NCI-H526 treated with DMSO at 0.1 percent for 48 hours (cell line): ENCODE results near the gene NUP43.
"Not testable (repeated sequence)": the region's sequence is repeated elsewhere in the genome, so short reads cannot be mapped to it uniquely, and the experiment has no call there.

Experiments used
- DNase-seq: peaks from one replicate; lab custom pipeline; 2025; lab: John Stamatoyannopoulos, UW

The NUP43 gene, protein sequence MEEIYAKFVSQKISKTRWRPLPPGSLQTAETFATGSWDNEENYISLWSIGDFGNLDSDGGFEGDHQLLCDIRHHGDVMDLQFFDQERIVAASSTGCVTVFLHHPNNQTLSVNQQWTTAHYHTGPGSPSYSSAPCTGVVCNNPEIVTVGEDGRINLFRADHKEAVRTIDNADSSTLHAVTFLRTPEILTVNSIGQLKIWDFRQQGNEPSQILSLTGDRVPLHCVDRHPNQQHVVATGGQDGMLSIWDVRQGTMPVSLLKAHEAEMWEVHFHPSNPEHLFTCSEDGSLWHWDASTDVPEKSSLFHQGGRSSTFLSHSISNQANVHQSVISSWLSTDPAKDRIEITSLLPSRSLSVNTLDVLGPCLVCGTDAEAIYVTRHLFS

DNA sequence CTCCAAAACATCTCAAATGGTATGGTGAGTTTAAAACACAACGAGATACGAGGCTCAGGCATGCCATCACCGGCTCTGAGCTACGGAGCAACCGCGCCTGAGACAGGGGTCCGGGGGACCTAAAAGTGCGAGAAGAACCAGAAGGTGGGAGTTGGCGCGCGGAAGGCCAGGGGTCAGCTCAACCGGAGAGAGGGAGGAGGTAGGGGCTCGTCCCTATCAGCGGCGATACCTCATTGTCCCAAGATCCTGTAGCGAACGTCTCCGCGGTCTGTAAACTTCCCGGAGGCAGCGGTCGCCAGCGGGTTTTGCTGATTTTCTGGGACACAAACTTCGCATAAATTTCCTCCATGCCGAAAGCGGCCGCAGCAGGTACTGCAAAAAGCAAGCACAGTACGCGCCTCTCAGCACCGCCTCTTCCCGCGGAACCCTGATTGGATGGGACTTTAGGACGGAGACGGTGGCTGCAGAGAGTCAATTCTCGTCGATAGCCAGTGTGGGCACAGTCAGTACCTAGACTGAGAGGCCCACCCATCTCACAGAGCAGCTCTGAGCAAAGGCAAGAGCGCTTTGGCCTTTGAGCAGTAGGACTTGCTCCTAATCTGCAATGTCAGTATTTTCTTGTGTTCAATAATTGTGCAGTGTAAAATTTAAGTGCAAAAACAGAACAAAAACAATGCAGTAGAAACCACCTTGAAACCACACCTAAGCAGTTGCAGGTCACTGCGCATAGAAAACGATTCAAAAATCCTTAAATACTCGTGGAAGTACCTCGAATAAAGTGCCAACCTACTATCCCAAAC is at the start of gene NUP43:
NUP43 (minus strand) TSS at position 383 of the 800 bp plus-strand sequence; CDS start at position 349, 34 bp downstream.
- peak; percentile 87 for DNase-seq

DNA sequence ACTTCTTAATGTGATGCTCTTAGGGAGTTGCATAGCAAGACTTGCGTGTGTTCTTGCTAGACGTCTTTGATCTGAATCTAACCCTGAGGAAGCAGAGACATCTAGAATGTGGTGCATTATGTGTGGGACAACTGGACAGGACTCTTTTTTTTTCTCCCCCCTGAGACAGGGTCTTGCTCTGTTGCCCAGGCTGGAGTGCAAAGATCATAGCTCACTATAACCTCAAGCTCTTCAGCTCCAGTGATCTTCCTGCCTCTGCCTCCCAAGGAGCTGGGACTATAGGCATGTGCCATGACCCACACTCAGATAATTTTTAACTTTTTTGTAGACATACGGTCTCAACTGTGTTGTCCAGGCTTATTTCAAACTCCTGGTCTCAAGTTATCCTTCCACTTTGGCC is 37.2 kb upstream of the NUP43 start:
- DNase-seq, result no peak

DNA sequence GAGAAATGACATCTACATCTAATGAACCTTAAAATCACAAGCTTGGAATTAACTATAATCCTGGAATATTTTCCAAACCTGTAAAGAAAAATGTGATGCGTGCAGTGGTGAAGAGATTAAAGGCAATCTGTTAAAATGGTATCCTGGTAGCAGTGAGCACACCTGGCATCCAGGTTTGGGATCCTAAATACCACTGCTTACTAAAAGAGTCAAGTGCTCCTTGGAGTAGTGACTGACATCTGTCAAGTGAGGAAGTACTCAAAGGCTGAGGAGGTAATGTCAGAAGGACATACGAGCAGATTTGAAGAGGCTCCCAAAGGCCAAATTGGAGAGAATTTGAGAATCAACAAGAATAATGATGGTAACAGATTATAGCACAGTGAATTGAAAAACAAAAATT is 36.0 kb upstream of the NUP43 start:
- no peak for DNase-seq

DNA sequence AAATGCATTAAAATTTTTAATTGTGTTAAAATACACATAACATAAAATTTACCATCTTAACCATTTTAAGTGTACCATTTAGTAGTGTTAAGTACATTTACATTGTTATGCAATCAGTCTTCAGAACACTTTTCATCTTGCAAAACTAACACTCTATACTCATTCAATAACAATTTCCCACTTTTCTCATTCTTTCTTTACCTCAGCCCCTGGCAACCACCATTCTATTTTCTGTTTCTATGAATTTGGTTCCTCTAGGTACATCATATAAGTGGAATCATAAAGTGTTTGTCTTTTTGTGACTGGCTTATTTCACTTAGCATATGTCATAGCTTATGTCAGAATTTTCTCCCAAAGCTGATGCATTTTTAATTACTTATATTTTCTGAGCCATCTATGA is 35.4 kb upstream of the NUP43 start:
- DNase-seq, result no peak

DNA sequence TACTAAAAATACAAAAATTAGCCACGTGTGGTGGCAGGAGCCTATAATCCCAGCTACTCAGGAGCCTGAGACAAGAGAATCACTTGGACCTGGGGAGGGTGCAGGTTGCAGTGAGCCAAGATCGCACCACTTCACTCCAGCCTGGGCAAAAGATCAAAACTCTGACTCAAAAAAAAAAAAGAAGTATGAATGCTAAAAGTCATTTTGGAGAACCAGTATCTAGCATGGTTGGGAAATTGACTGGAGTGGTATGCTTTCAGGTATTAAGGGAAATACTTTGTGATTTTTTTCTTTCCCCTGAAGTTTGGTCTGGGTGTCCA is 33.3 kb upstream of the NUP43 start:
- no peak for DNase-seq

DNA sequence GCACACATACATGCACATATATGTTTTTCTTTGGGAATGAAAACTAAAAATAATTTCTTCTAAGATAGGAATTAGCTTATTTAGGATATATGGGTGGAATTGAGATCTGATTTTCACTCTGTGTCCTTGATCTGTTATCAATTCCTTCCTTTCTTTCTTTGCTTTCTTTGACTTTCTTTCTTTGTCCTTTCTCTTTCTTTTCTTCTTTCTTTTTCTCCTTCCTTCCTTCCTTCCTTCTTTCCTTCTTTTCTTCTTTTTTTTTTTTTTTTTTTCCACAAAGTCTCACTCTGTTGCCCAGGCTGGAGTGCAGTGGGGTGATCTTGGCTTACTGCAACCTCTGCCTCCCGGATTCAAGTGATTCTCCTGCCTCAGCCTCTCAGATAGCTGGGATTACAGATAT is 31.3 kb upstream of the NUP43 start:
- DNase-seq, result no peak

DNA sequence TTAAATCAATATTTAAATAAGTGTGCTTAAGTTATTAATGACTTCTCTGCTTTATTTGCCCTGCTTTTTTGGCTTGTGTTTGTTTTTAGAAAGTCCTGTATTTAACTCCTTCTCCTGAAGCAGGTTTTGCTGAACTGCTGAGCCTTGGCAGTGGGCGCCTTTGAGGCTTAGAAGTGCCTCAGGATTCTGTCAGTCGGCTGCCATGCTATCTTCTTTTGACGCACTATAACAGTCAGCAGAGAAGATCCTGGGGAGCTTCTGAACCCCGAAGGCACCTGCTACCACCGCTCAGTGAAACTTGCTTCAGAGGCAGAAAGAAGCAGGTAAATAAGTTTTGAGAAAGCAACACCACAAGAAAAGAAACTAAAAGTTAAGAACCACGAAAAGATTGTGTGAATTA is 25.6 kb upstream of the NUP43 start:
- no peak for DNase-seq

DNA sequence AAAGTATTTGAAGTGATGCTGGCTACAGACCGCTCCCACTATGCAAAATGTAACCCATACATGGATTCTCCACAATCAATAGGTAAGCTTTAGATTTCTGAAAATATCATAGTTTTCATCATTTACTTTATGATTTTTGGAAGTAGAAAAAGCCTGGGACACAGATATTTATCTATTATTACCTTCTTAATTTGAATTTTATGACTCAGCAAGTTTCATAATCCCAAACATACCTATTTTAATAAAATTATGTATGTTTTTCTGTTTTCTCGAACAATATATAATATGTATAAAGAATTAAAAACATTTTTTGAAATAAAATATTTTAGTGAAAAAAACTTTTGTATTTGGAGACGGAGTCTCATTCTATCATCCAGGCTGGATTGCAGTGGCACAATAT is 24.9 kb upstream of the NUP43 start:
- no peak for DNase-seq

DNA sequence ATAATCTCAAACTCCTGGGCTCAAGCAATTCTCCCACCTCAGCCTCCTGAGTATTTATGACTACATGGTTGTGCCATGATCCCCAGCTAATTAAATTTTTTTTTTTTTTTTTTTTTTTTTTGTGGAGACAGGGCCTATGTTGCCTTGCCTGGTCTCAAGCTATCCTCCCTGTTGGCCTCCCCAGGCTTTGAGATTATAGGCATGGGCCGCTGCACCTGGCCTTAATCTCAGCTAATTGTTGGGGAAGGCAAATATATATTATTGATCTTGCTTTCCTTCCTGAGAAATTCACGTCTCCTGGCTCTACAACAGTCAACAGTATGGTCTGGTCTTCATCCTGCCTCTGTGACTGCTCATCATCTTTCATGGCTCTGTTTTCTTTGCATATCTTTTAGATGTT is 23.3 kb upstream of the NUP43 start:
- no peak for DNase-seq

DNA sequence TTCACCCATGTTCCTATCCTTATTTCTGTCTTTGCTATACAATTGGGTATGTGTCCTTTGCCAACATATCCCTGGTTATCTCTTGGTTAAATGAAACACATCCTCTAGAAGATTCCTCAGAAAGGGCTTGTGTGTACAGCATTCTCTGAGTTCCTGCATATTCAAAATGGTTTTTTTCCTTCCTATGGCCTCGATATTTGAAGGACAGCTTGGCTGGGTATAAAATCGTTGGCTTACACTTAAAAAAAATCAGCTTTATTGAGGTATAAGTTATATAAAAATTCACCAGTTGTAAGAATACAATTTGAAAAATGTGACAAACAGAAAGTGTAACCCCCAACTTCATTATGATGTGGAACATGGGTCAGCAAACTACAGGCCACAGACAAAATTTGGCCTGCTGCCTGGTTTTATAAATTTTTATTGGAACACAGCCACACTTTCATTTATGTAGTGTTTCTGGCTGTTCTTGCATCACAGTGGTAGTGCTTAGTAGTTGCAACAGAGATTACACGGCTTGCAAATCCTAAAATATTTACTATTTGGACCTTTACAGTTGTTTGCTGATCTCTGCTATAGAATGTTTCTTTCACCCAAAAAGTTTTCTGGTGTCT is 19.9 kb upstream of the NUP43 start:
- no peak for DNase-seq

DNA sequence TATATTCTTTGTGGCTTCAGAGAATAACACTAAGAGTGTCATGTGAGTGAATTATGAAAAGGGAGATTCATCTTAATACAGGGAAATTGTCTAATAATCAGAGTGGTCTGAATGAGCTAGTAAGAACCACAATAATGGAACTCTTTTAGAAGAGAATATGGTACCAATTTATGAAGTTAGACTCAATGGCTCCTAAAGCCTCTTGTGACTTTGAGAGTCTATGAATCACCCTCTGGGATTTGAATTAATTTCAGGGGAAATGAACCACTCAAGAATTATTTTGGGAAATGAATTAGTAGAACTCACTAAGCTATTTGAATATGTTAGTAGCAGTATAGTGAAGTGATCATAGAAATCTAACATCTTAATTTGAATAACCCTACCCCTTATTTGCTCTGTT is 17.5 kb upstream of the NUP43 start:
- no peak for DNase-seq

DNA sequence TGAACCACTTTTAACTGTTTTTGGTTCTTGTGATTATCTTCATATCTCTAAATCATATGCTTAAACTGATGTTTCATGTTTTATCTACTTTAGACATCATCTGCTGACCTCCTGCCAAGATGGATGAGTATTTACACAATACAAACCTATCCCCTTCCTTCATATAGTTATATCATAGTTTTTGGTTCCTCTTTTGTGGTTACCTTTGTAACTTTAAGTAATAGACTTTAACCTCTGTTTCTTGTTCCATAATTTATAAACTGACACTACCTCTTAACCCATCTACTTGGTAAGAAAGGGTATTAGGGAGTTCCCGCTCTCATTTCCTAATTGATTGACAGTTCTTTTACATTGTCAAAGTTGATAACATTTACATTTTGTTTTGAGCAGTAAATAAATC is 15.1 kb upstream of the NUP43 start:
- DNase-seq, result no peak

DNA sequence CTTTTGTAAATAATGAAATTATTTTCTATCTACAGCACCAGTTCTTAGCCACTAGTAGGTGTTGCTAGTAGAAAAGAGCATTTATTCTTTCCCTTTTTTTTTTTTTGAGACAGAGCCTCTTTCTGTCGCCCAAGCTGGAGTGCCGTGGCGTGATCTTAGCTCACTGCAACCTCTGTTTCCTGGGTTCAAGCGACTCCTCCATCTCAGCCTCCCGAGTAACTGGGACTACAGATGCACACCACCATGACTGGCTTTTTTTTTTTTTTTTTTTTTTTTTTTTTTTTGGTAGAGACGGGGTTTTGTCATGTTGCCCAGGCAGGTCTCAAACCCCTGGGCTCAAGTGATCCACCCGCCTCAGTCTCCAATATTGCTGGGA is 9.9 kb upstream of the NUP43 start:
- DNase-seq, result no peak

DNA sequence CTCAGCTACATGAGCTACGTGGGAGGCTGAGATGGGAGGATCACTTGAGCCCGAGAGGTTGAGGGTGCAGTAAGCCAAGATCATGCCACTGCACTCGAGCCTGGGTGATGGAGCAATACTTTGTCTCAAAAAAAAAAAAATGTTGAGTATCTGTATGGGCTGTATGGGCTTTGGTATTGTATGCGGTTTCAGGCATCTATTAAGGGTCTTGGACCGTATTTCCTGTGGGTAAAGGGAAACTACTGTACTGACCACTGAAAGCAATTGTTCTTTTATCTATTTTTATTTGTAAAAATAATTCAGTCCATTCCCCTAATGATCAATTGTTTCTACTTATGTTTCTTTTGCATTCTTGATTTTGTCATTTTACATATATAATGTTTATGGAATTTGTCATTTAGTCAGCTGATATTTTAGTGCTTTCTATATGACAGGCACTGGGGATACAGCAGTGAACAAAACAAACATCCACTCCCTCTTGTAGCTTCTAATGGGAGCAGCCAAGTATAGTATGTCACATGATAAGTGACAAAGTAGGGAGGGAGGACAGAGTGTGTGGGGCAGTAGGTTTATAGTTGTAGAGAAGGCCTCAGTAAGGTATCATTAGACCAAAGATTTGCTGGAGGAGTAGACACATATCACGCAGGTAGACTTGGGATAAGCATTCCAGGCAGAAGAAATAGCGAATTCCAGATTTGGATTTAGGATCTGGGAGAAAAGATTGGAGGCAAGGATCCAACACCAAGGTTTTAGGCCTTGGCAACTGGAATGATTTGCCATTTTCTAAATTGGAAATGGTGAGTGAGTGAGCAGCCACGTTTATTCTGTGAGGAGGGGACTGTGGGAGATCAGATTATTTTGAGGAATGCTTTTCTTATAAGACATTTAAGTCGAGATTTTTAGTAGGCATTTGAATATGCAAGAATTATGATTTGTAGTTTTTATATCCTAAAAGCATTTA is 9.3 kb upstream of the NUP43 start:
- no peak for DNase-seq

DNA sequence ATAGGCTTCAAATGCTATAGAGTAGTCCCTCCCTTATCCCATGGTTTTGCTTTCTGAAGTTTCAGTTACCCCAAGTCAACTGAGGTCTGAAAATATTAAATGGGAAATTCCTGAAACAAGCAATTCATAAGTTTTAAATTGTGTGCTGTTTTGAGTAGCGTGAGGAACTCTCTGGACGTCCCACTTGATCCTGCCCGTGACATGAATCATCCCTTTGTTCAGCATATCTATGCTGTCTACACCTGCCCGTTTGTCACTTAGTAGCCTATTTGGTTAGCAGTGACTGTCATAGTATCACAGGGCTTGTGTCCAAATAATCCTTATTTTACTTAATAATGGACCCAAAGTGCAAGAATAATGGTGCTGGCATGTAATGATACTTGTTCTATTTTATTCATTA is 8.2 kb upstream of the NUP43 start:
- no peak for DNase-seq

DNA sequence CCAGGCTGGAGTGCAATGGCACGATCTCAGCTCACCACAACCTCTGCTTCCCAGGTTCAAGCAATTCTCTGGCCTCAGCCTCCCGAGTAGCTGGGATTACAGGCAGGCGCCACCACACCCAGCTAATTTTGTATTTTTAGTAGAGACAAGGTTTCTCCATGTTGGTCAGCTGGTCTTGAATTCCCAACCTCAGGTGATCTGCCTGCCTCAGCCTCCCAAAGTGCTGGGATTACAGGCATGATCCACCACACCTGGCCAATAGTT is 7.0 kb upstream of the NUP43 start:
- DNase-seq, result not testable (repeated sequence)

DNA sequence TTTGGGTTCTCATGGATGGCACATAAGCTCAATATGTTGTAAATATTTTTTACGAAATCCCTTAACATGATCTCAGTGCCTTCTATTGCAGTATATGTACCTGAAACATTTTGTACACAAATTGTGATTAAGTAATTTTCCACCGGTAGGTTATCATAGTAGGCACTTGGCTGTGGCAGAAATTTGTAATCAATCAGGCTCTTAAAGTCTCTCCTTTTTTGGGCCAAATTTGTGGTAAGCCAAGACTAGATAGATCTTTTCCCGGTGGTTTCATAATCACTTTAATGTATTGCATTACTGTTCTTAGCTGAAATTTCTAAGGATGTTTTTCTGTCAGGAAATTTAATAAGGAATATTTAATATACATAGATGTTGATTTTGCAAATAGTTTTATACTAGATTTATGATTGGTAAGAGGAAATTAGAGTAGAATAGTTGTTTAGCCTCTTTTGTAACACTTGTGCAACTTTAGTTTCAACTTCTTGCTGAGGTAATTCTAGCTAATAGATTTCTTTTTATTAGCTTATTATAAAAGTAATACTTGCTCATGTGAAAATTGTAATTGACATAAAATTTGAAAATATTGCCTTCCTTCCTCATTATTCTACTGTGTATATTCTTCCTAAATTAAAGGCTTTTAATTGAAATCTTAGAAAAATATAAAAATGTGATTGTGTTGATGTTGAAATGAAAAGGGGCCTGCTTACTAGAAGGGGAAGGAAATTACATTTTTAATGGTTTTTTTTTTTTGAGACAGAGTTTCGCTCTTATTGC is 6.5 kb upstream of the NUP43 start:
- no peak for DNase-seq

DNA sequence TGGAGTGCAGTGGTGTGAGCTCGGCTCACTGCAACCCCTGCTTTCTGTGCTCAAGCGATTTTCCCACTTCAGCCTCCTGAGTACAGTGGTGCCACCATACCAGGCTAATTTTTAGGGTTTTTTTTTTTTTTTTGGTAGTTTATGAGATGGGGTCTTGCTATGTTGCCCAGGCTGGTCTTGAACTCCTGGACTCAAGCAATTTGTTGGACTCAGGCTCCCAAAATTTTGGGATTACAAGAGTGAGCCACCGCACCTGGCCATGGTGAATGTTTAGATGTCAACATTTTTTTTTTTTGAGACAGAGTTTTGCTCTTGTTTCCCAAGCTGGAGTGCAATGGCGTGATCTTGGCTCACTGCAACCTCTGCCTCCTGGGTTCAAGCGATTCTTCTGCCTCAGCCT is 5.6 kb upstream of the NUP43 start:
- DNase-seq, result not testable (repeated sequence)

DNA sequence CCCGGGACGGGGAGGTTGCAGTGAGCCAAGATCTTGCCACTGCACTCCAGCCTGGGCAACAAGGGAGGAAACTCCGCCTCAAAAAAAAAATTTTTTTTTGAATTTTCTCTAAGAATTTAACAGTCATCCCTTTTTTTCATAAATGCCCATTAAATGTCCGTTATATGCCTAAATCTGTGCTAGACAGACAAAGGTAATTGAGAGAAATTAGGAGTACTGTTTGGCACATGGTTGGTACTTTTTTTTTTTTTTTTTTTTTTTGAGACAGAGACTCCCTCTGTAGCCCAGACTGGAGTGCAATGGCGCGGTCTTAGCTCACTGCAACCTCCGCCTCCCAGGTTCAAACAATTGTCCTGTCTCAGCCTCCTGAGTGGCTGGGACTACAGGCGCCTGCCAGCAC is 4.9 kb upstream of the NUP43 start:
- DNase-seq, result no peak

DNA sequence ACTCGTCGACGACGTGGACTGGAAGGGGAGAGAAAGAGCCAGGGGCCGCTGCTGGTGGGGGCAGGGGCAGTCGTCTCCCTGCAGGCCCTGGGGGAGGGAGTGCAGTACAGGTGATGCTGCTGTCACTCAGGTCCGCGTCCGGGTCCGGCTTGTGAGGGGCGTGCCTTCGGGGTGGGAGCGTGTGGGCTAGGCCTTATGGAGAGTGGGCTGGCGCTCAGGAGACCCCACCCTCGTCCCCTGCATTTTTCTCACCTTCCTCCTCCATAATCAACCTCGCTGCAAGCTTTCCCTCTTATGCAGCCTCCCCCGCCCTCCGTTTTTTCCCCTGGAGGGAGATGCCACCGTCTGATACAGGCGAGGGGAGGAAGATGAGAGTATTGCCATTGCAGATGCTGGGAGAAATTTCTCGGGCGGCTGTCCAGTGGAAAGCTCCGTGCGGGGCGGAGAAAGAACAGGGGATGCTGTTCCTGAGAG is 3.8 kb upstream of the NUP43 start:
- DNase-seq, result peak; percentile 53

DNA sequence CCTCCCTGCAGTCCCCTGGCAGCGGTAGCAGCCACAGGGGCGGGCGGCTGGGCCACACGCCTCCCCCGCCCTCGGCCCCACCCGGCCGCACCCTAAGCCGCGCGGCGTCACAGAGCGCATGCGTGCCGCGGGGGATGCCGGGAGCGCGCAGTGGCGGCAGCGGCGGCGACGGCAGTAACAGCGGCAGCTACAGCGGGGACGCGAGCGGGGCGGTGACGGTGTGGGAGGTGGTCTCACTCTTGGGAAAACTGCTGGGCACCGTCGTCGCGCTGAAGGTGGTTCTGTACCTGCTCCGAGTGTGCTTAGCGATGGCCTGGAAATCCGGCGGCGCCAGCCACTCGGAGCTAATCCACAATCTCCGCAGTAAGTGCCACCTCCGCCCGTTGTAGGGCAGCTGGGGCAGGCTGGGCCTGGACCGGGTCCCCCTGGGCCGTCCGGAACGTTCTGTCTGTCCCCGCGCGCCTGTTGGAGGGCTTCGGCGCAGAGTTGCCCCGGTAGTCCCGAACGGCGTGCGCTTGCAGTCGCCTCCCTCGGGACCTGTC is 3.3 kb upstream of the NUP43 start, which contains the start of gene PCMT1:
PCMT1 (plus strand) TSS at position 148 of the 542 bp plus-strand sequence; CDS start at position 309, 161 bp downstream.
- peak; percentile 71 for DNase-seq
